Adrenal gland (tissue), 19 donors: ENCODE measurements around the gene MAN1B1. TPM values are rescaled to one million over a fixed set of nuclear protein-coding genes. Genes with fewer than 3 reads are reported as not detected.

ENCODE experiments used
- DNase-seq, 7 donors: peaks; one replicate each; pipeline ENCODE4 v3.0.0-alpha.2; 2019 to 2020
- H3K27ac ChIP-seq, 5 donors: fragments of 200-600 bp; sonication (generic) in 4 of 5; 1 replicate in 3 of 5; 2 replicates in 2 of 5; pipeline versions ENCODE4 v1.5.1 to v1.8.0; 2016 to 2020; ENCODE audit warnings: mild to moderate bottlenecking in 1 of 5
- H3K27me3 ChIP-seq: fragments of 200-600 bp; 2 replicates; pipeline ENCODE4 v1.8.0; 2021
- H3K36me3 ChIP-seq, 2 donors: fragments of 200-600 bp; replicated peaks in 1 of 2; 1 replicate in 1 of 2; 2 replicates in 1 of 2; pipeline versions ENCODE4 v1.5.1 to v1.8.0; 2018 to 2022
- H3K4me1 ChIP-seq, 2 donors: fragments of 200-600 bp; replicated peaks in 1 of 2; 1 replicate in 1 of 2; 2 replicates in 1 of 2; pipeline versions ENCODE4 v1.5.1 to v1.8.0; 2018 to 2021
- H3K4me3 ChIP-seq, 4 donors: fragments of 200-600 bp; sonication (generic) in 3 of 4; one replicate each; pipeline ENCODE4 v1.5.1; 2016 to 2018
- H3K9me3 ChIP-seq, 3 donors: fragments of 200-600 bp; sonication (generic) in 1 of 3; replicated peaks in 1 of 3; 1 replicate in 2 of 3; 2 replicates in 1 of 3; pipeline versions ENCODE4 v1.5.1 to v1.8.0; 2016 to 2021
- CTCF ChIP-seq, 6 experiments: fragments of 450-650 bp in 4 of 6; fragments of 200-600 bp in 2 of 6; sonication (generic) in 1 of 6; IDR thresholded peaks; 1 replicate in 5 of 6; 2 replicates in 1 of 6; pipeline versions ENCODE4 v1.5.1 to v1.8.0; 2016 to 2021; ENCODE audit warnings: antibody characterized with exemption in 6 of 6, mild to moderate bottlenecking in 2 of 6, moderate library complexity in 1 of 6
- POLR2A ChIP-seq, 2 donors: fragments of 450-650 bp; IDR thresholded peaks; one replicate each; pipeline ENCODE4 v1.6.1; 2017; ENCODE audit warnings: antibody characterized with exemption in 2 of 2, mild to moderate bottlenecking in 2 of 2, moderate library complexity in 1 of 2
- WGBS, 4 donors: extraction: QIAGEN DNeasy Blood & Tissue Kit in 2 of 4; methylation state at CpG; one replicate each; pipeline versions ENCODE4 v1.1.5 to v1.1.7; 2013 to 2017; 5-methylcytosine and 5-hydroxymethylcytosine counted together
- intact Hi-C, 2 donors: fragments of 100-400 bp; cut with DNase I; formaldehyde crosslinking; loops; one replicate each; pipeline versions ENCODE4 v1.14.1 to v1.15.0; 2022 to 2023
- long read RNA-seq, 10 donors: library from polyadenylated mRNA in 3 of 10; unstranded in 2 of 10; stranded (forward) in 1 of 10; transcript quantifications; one replicate each; pipeline ENCODE4 v2.0.0 and lab custom pipeline, GENCODE V29; 2021 to 2026
- polyA plus RNA-seq, 3 donors: library from polyadenylated mRNA; stranded (reverse); fragments of 200-250 nt in 2 of 3; fragments of 350-450 nt in 1 of 3; fragmentation: Illumina TruSeq in 1 of 3; extraction: RNeasy Lipid Tissue Mini Kit (QIAGEN cat#74804) in 1 of 3; gene quantifications; one replicate each; pipeline ENCODE4 v1.2.3, GENCODE V29; 2013 to 2014
- total RNA-seq, 9 donors: library from RNA; depleted of rRNA in 4 of 9; stranded (reverse); fragments of >200 nt in 4 of 9; fragments of 120-200 nt in 1 of 9; fragmentation: NEBNext Ultra II Directional in 1 of 9; extraction: Animal tissue kit (Norgen Biotek cat#: 25700) in 1 of 9; gene quantifications; one replicate each; pipeline versions ENCODE4 v1.1.0 to v1.2.4, GENCODE V29; 2013 to 2023
- donor health status: healthy with polysubstance abuse.
- donor health status: Bipolar disorder and iron deficiency.
- donor health status: DM: yes; HTN: yes; CAD: no.
- donor health status: DM: no; HTN: no; CAD: no.
- donor health status: DM: no; HTN: no; CAD: no.
- donor health status: DM: yes; HTN: yes; CAD: no.

The MAN1B1 gene
- 100 to 1,000 TPM in 1 of 9 donors, 10 to 100 TPM in 8; 44.5 to 102 (median 63.0) TPM for total RNA-seq
- polyA plus RNA-seq: 100 to 1,000 TPM in 1 of 3 donors, 10 to 100 TPM in 2; 44.4 to 138 (median 87.6) TPM
- long read RNA-seq, donor 1, transcript MAN1B1-202 (13 exons, 2,769 nt): major isoform, 5 of 5 reads
- long read RNA-seq, donor 1, partial matches to known transcripts: 0 of 5 reads
- long read RNA-seq, donor 1, other reads (novel, unspliced or antisense): 0 of 5 reads
- long read RNA-seq, donor 2, full-length matches to known transcripts: 10 of 10 reads
- long read RNA-seq, donor 2, partial matches to known transcripts: 0 of 10 reads
- long read RNA-seq, donor 2, other reads (novel, unspliced or antisense): 0 of 10 reads
- long read RNA-seq, donor 3, transcript MAN1B1-202 (13 exons, 2,769 nt): major isoform, 7 of 7 reads
- long read RNA-seq, donor 3, partial matches to known transcripts: 0 of 7 reads
- long read RNA-seq, donor 3, other reads (novel, unspliced or antisense): 0 of 7 reads
- long read RNA-seq, donor 4, full-length matches to known transcripts: 36 of 43 reads
- long read RNA-seq, donor 4, partial matches to known transcripts: 1 of 43 reads
- long read RNA-seq, donor 4, other reads (novel, unspliced or antisense): 6 of 43 reads
- long read RNA-seq, donor 5, full-length matches to known transcripts: 230 of 284 reads
- long read RNA-seq, donor 5, partial matches to known transcripts: 16 of 284 reads
- long read RNA-seq, donor 5, other reads (novel, unspliced or antisense): 38 of 284 reads
- long read RNA-seq, donor 6, transcript MAN1B1-202 (13 exons, 2,769 nt): major isoform, 23 of 28 reads
- long read RNA-seq, donor 6, partial matches to known transcripts: 0 of 28 reads
- long read RNA-seq, donor 6, other reads (novel, unspliced or antisense): 5 of 28 reads
- long read RNA-seq, donor 7, partial matches to known transcripts: 15 of 17 reads
- long read RNA-seq, donor 7, other reads (novel, unspliced or antisense): 0 of 17 reads
- long read RNA-seq, donor 8, transcript MAN1B1-202 (13 exons, 2,769 nt): major isoform, 9 of 14 reads
- long read RNA-seq, donor 8, partial matches to known transcripts: 5 of 14 reads
- long read RNA-seq, donor 8, other reads (novel, unspliced or antisense): 0 of 14 reads
- long read RNA-seq, donor 9, transcript MAN1B1-202 (13 exons, 2,769 nt): major isoform, 11 of 11 reads
- long read RNA-seq, donor 9, partial matches to known transcripts: 0 of 11 reads
- long read RNA-seq, donor 9, other reads (novel, unspliced or antisense): 0 of 11 reads
- long read RNA-seq, donor 10, full-length matches to known transcripts: 5 of 5 reads
- long read RNA-seq, donor 10, partial matches to known transcripts: 0 of 5 reads
- long read RNA-seq, donor 10, other reads (novel, unspliced or antisense): 0 of 5 reads

- Histone ChIP-seq H3K27me3 (no peaks in the 10 kb centered on the region), H3K27ac (peak within 1 kb of the TSS; percentile 57 to 95 (median 94)), H3K4me1 (peaks cover 24 to 35% of the 10 kb centered on the region in 2 donors), H3K36me3 (peaks cover 0 to 12% of the 10 kb centered on the region in 2 donors), H3K9me3 (no peaks in the 10 kb centered on the region), H3K4me3 (peak within 1 kb of the TSS; percentile 31 to 74 (median 57))
- TF ChIP-seq POLR2A (IDR thresholded peaks at IDR 0.05) (peak; percentile 84 to 89), CTCF (IDR thresholded peaks at IDR 0.05) (no peak)
- intact Hi-C loops: no loop called here
- peak; percentile 99 for DNase-seq
- WGBS, 4 donors: 0 to 1% (median 0%) methylated on average over 16 to 100 of the region's 101 CpGs
These were observed at the start of gene MAN1B1 for GRCh38 chr9:137086531-137087408. TSS of gene MAN1B1 (plus strand) at chr9:137086985. CDS start at chr9:137087000, 15 bp downstream.

GRCh38 chr9:137037035-137037434, 49.8 kb upstream of the MAN1B1 start:
- intact Hi-C loops: loop anchor here in 1 of 2 donors (5.0 kb wide), 1 partner anchor 250 kb away; no protein-coding TSS in a partner anchor
- Histone ChIP-seq H3K27me3 (no peaks in the 10 kb centered on the region), H3K4me1 (peaks cover 0 to 9% of the 10 kb centered on the region in 2 donors), H3K4me3 (no peak overlapping the region), H3K36me3 (peaks cover 0 to 7% of the 10 kb centered on the region in 2 donors), H3K27ac (no peak overlapping the region), H3K9me3 (no peaks in the 10 kb centered on the region)
- WGBS, 4 donors: 41 to 63% (median 56%) methylated on average over 1 to 13 of the region's 13 CpGs
- no peak for DNase-seq
- no peak for TF ChIP-seq CTCF (IDR thresholded peaks at IDR 0.05)
- TF ChIP-seq POLR2A (IDR thresholded peaks at IDR 0.05): no peak

GRCh38 chr9:137037483-137037882, 49.3 kb upstream of the MAN1B1 start:
- no peak for TF ChIP-seq CTCF (IDR thresholded peaks at IDR 0.05)
- no peak for TF ChIP-seq POLR2A (IDR thresholded peaks at IDR 0.05)
- Histone ChIP-seq H3K27me3 (no peaks in the 10 kb centered on the region), H3K4me1 (peaks cover 0 to 8% of the 10 kb centered on the region in 2 donors), H3K4me3 (no peak overlapping the region), H3K9me3 (no peaks in the 10 kb centered on the region), H3K27ac (no peak overlapping the region), H3K36me3 (peaks cover 0 to 7% of the 10 kb centered on the region in 2 donors)
- WGBS, 4 donors: 84 to 91% (median 86%) methylated on average over 10 of the region's 10 CpGs
- no peak for DNase-seq
- intact Hi-C loops: loop anchor here in 1 of 2 donors (5.0 kb wide), 1 partner anchor 250 kb away; no protein-coding TSS in a partner anchor
